NB4 (cell line): ENCODE data around the gene KIF16B.

Source experiments
- CTCF ChIP-seq: IDR thresholded peaks from one replicate; pipeline ENCODE4 v1.5.1; 2012; ENCODE audit warnings: low read depth, low read length
- POLR2A ChIP-seq: IDR thresholded peaks from 2 replicates; pipeline ENCODE4 v1.6.1; 2011; ENCODE audit warnings: mild to moderate bottlenecking; ENCODE audit not compliant: insufficient read length; ENCODE audit errors: extremely low read depth
- TF ChIP-seq, protein P1 (sequence below): IDR thresholded peaks from 2 replicates; pipeline ENCODE4 v1.6.1; 2011; ENCODE audit warnings: low read depth, low read length

- TF ChIP-seq CTCF (no peak), POLR2A (no peak)
- TF ChIP-seq, protein P1, sequence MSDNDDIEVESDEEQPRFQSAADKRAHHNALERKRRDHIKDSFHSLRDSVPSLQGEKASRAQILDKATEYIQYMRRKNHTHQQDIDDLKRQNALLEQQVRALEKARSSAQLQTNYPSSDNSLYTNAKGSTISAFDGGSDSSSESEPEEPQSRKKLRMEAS: no peak
Measured at GRCh38 chr20:16617056-16617455, 43.8 kb upstream of the KIF16B start.
